ENCODE data around the gene SLC22A14. TPM values are rescaled to one million over a fixed set of nuclear protein-coding genes. Genes with fewer than 3 reads are reported as not detected.

Gene SLC22A14
- total RNA-seq, 4 donors from 2014 or later, result 5.0 TPM; not detected in 3

- Histone ChIP-seq H3K36me3 (peaks cover 0 to 12% (median 0%) of the 10 kb centered on the region in 3 donors), H3K27ac (no peak overlapping the region), H3K4me1 (no peaks in the 10 kb centered on the region), H3K27me3 (no peaks in the 10 kb centered on the region), H3K4me3 (no peak overlapping the region), H3K9me3 (no peaks in the 10 kb centered on the region)
- no peak for DNase-seq
- no peak for TF ChIP-seq POLR2A (IDR thresholded peaks at IDR 0.05)
- no peak for TF ChIP-seq CTCF (IDR thresholded peaks at IDR 0.05)
These were observed 78.3 kb downstream of the SLC22A14 start for GRCh38 chr3:38360345-38360744.

- TF ChIP-seq CTCF (IDR thresholded peaks at IDR 0.05) (no peak), POLR2A (IDR thresholded peaks at IDR 0.05) (no peak)
- H3K36me3 ChIP-seq, result peaks cover 0 to 24% (median 0%) of the 10 kb centered on the region in 3 donors
- H3K27me3 ChIP-seq, result no peaks in the 10 kb centered on the region
These were observed 79.4 kb downstream of the SLC22A14 start for GRCh38 chr3:38361496-38361895.

GRCh38 chr3:38362825-38363224 is 80.7 kb downstream of the SLC22A14 start:
- no peak for TF ChIP-seq CTCF (IDR thresholded peaks at IDR 0.05)
- no peak for TF ChIP-seq POLR2A (IDR thresholded peaks at IDR 0.05)
- H3K27me3 ChIP-seq, result no peaks in the 10 kb centered on the region
- peaks cover 0 to 35% (median 0%) of the 10 kb centered on the region in 3 donors for H3K36me3 ChIP-seq

More at GRCh38 chr3:38361496-38361895, 79.4 kb downstream of the SLC22A14 start:
- Histone ChIP-seq H3K4me3 (no peak overlapping the region), H3K9me3 (no peaks in the 10 kb centered on the region), H3K27ac (no peak overlapping the region), H3K4me1 (no peaks in the 10 kb centered on the region)
- DNase-seq, result no peak

GRCh38 chr3:38364721-38365400 is 82.8 kb downstream of the SLC22A14 start:
- no peak overlapping the region for H3K27ac ChIP-seq
- no peaks in the 10 kb centered on the region for H3K9me3 ChIP-seq
- H3K36me3 ChIP-seq, result peaks cover 0 to 44% (median 0%) of the 10 kb centered on the region in 3 donors
- H3K27me3 ChIP-seq, result no peaks in the 10 kb centered on the region
- no peaks in the 10 kb centered on the region for H3K4me1 ChIP-seq
- TF ChIP-seq CTCF (IDR thresholded peaks at IDR 0.05) (no peak), POLR2A (IDR thresholded peaks at IDR 0.05) (no peak)
- no peak for DNase-seq
- no peak overlapping the region for H3K4me3 ChIP-seq

More at GRCh38 chr3:38362825-38363224, 80.7 kb downstream of the SLC22A14 start:
- no peak overlapping the region for H3K4me3 ChIP-seq
- no peak overlapping the region for H3K27ac ChIP-seq
- H3K9me3 ChIP-seq, result no peaks in the 10 kb centered on the region
- no peaks in the 10 kb centered on the region for H3K4me1 ChIP-seq
- no peak for DNase-seq

- Histone ChIP-seq H3K36me3 (peaks cover 0 to 44% (median 0%) of the 10 kb centered on the region in 3 donors), H3K4me1 (no peaks in the 10 kb centered on the region), H3K4me3 (no peak overlapping the region), H3K27ac (no peak overlapping the region), H3K9me3 (no peaks in the 10 kb centered on the region), H3K27me3 (no peaks in the 10 kb centered on the region)
- TF ChIP-seq POLR2A (IDR thresholded peaks at IDR 0.05), result no peak
- no peak for TF ChIP-seq CTCF (IDR thresholded peaks at IDR 0.05)
- no peak for DNase-seq
These were observed 83.5 kb downstream of the SLC22A14 start for GRCh38 chr3:38365469-38366062.

Data from Peyer's patch (tissue), 4 donors.